ENCODE data around the gene PPP1R9A.

The PPP1R9A gene

DNA sequence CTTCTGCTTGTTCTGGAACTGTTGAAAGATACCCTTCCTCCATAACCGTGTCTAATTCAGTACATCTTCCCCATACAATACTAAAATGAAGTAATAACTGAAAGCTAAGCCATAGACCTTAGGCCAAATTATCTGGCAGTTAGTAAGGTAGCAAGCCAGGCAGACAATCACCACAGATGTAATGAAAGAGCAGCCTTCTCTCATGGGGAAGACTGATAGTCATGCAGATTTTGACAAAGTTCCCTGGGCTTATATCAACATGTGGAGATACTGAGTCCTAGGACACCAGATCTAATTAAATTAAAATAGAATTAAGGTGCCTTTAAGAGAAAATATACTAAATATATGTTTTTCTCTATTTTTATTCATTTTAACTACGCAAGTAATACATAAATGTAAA, 355.5 kb downstream of the PPP1R9A start:
- DNase-seq (ENCODE audit: low read depth, low spot score), result no peak

DNA sequence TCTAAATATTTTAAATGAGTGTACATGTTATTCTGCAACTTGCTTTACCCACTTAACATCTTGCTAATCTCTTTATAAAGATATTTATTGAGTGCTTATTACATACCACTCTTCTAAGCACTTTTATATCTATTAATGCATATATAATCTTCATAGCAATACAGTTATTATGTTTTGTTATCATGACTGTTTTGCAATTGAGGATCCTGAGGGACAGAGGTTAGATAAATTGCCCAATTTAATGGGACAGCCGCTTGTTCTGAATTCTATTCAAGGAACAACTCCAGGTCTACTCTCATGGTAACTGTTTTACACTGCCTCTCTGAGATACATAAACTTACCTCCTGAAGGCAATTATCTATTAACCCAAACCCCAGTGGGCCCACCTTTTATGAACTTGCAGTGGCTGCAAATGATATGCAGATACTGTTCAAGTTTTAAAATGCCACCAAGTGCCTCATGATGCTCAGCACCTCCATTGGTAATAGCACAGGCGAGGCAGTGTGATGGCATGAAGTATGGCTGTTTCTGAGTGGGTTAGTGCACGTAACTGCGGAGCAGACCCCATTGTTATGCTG, 356.5 kb downstream of the PPP1R9A start:
- DNase-seq (ENCODE audit: low read depth, low spot score), result no peak

DNA sequence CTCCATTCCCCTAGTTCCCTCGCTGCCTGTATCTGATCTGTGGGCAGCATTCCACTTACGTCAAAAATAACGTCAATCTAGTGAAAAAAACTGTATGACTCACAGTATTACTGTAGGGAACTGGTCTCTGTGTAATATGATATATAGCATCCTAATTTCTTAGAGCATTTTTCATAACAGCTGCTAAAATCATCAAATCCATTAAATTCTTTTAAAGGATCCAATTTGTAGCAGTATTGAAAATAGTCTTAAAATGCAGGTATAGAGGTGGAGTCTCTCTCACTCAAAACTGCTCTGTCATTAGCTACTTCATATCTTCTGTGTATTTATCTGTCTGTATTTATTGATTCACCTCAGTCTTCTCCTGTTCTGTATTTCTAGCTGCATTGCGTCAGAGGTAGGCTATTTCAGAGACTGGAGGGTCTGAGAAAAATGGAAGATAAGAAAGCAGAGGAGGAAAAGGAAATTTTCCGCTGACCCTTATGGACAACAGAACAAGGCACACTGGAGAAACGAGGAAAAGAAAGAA, 357.0 kb downstream of the PPP1R9A start:
- DNase-seq (ENCODE audit: low read depth, low spot score), result no peak

DNA sequence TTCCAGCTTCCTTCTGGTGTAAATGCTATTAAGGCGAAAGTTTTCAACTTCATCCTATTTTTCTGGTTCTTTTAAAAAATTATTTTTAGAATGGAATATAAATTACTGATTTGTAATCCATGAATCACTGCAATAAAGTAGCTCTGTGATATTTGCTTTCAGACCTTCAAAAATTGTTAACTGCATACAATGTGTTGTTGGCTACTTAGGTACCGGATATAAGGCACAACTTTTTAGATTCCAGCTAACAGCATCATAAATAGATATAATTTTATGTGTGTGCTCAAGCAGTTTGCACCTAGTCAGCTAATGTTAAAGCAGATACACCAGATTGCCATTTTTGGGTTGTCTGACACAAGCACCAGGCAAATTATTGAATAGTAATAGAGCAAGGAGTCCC, 358.2 kb downstream of the PPP1R9A start:
- no peak for DNase-seq (ENCODE audit: low read depth, low spot score)

DNA sequence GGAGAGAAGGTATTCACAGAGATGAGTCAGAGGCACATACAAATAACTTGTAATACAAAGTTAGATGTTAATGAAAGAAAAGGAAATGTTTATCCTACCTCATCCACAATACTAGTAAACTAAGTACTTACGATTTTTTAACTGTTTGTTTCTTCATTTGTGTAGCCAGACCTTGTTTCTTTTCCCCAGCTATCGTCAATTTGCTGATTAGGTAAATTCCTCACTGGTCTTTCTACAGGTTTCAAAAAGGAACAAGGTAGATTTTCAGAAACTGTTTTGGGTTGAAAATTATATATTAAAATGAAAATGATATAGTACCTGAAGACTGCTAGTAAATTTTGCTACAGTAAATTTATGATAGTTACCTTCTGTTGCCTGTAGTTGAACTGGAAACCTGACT, 360.4 kb downstream of the PPP1R9A start:
- DNase-seq (ENCODE audit: low read depth, low spot score), result no peak

DNA sequence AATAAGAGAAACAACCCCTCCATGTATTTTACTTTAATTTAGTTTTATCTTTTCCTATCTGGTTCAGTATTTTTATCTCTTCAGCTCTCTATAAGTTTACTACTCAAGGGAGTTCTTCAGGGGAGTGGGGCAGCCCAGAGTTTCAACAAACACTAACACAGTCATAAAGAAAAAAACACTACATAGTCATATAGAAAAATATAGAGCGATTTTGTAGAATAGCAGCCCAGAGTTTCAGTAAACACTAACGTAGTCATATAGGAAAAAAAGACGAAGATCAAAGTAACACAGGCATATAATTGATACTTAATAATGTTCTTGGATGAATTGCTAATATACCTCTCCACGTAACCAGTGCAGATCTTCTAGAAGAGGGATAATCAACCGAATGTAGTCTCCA, 362.2 kb downstream of the PPP1R9A start:
- no peak for DNase-seq (ENCODE audit: low read depth, low spot score)

DNA sequence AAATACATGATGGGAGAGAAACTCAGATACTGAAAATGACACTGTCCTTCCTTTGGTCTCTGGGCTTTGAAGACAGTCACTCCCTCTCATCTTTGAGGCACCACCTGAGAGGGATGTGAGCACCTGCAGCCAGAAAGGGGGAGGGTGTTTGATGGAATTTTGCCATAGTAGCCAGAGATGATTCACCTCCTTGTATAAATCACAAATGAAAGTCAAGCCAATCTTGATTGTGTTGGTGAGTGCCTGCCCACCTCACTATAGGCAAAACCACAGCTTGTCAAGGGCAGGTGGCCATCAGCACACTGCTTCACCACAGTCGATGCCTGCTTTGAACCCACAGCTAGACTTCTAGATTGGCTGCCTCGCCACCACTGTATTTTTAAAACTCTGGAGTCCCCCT, 368.7 kb downstream of the PPP1R9A start:
- DNase-seq (ENCODE audit: low read depth, low spot score), result no peak

DNA sequence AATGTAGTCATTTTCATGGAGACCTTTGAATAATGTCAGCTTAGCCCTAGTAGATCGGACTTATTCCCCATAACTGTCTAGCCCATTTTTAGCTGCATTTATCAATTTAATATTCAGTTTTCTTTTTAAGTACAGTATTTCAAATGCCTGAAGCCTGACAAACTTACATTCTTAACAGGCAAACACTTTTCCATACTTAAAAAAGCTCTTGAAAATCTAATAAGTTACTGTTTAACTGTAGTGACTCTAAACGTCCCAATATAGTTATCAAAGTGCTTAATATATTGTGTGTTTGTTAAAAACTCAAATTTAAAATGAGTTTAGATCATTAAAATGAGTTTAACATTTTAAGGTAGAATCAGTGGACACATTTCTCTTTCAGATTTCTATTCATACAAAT, 372.0 kb downstream of the PPP1R9A start:
- no peak for DNase-seq (ENCODE audit: low read depth, low spot score)

DNA sequence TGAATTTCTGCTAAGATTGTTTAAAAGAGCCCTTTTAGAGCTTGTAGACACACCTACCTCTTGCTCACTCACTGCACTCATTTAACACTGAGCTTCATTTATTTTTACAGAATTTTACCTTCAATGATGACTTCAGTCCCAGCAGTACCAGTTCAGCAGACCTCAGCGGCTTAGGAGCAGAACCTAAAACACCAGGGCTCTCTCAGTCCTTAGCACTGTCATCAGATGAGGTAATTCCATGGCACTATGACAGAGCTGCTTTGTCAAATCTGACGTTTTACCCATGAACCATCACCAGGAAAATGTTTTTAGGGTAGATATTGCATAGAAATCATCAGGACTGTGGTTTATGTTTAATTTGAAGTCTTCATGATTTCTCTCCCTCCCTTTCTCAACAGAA, 378.7 kb downstream of the PPP1R9A start:
- DNase-seq (ENCODE audit: low read depth, low spot score), result no peak

DNA sequence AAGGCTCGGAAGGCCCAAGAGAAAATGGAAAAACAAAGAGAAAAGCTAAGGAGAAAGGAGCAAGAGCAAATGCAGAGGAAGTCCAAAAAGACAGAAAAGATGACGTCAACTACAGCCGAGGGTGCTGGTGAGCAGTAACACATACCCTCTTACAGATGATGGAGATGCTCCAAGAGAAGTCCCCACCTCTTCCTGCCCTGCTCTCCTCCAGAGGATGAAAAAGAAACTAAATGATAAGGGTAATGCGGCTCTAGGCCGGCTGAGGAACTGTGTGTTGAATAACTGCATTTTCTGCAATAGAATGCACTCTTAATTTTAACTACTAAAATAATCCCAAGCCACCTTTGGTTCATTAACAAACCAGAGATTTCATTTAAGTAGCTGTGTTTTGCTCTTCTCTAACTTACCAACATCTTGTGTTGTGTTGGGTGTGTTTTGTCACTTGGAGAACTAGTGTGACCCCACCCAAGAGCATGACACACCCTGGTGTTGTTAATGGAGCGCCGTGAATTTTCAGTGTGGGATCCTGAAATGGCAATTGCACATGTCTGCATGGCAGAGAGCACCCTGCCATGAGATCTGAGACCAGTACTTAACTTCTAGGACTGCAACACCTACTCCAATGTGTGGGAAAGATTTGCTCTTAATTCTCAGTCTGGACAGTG, 382.9 kb downstream of the PPP1R9A start:
- DNase-seq (ENCODE audit: low read depth, low spot score), result no peak

DNA sequence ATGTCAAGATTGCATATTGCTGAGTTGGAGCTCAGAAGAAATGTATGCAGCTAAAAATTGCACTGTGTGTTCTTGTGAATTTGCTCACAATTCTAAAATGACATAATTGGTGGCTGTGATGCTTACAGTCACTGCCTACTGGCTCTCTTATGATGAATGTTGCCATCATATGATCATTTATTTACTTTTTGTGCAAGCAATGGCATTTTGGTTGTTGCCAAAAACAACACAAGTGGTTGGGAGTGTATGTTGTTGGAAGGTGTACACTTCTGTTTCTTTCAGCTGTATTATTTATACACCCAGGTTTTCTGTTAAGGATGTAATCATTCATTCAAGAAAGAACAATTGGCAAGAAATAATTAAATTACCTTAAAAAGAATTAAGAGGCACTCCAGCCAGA, 388.0 kb downstream of the PPP1R9A start:
- no peak for DNase-seq (ENCODE audit: low read depth, low spot score)

DNA sequence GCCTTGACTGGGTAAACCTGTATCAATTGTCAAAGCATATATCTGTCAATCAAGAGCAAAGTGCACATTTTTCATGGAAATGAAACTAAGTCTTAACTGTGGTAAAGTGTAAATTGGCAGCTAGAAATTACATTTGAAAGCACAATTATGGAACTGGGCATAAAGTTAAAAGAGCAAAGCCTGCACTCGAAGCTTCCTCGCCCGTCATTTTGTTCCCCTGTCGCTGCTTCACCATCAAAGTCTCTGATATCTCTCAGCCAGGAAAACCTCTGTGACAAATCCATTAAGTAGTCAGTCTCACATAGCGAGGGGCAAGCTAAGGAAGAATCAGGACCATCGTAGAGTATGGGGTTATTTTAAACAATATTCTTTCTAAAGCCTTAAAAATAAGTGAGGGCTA, 389.1 kb downstream of the PPP1R9A start:
- no peak for DNase-seq (ENCODE audit: low read depth, low spot score)

DNA sequence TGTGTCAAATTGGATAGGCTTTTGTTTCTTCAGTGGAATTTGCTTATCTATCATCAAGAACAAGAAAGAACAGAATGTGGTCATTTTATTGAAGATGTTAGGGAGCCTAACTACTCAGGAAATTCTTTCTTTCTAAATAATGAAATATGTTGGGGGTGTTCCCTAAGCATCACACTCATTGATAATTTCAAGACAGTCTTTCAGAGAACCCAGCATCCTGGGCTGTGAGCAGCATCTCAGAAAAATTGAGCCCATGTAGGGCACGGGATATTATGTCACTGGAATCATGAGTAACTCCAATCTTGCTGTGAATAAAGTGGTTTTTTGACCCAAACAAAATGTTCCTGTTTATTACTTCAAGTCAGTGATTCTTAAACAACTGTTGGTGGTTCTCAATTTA, 389.6 kb downstream of the PPP1R9A start:
- DNase-seq (ENCODE audit: low read depth, low spot score), result no peak

DNA sequence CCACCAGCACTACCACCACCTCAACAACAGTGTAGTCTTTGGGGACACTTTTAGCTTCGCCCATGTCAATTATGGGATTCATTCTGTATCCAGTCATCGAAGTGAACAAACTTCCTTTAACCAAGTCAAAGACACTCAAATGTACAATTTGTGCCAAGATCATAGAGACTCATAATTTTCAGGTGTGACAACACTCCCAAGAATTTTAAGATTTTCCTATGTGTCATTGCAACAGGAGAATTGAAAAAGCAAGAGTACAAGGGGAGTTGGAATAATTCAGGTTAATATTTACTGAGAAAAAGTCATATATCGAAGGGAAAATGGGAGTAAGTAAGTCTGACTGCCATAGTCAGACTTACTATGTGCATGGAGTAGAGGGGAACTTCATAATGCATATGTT, 390.7 kb downstream of the PPP1R9A start:
- no peak for DNase-seq (ENCODE audit: low read depth, low spot score)

DNA sequence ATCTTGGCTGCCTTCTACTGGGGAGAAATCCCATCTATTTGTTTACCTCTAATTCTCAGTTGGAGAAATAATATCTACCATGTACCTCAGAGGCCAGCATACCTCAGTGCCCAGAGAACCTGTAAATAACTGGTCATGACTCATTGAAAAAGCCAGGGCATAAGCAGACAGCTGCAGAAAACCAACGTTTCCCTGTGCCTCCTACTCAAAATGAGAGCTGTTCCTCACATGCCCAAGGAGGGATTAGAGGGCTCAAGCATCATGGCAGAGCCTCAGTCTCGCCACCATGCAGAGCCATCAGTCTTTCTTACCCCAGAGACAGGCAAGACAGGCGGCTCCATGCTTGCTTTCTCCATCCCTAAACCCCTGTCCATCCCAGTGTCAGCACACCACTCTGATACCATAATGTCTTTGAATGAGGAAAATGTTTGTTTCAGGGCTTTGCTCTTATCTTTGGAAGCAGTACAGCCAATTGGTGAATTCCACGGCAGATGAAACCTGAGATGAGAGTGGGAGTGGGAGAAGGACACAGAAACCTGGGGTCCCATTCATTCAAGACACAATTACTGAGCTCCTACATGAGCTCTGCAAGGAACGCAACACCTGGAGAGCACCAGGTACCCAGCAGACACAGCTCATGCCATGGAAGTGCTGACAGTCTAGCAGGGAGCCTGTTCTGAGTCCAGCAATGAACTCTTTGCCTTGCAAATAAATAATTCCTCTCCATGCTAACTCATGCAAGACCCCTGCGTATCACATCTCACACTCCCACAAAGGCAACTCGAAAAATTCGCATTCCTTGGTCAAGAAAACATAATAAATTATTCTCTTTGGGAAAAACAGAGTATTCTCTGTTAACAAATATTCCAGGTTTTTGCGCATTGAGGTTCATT, 395.9 kb downstream of the PPP1R9A start:
- DNase-seq (ENCODE audit: low read depth, low spot score), result no peak

DNA sequence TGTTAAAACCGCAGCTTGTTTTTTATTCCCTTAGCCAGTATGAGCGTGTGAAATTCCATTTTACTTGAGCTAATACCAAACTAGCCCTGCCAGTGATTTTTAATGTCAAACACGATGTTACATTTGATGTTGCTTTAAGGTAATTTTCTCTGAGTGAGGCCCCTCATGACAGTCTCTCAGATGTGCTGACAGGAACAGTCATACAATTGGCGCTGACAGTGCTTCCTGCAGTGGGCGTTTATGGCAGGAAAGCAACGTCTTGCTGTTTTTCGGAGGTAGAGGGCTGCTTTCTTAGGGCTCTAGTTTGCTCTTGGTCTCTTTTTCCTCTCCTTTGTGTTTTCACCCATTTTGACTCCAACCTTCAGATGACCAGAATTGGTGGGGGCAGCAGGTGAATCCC, 397.6 kb downstream of the PPP1R9A start:
- DNase-seq (ENCODE audit: low read depth, low spot score), result no peak

DNA sequence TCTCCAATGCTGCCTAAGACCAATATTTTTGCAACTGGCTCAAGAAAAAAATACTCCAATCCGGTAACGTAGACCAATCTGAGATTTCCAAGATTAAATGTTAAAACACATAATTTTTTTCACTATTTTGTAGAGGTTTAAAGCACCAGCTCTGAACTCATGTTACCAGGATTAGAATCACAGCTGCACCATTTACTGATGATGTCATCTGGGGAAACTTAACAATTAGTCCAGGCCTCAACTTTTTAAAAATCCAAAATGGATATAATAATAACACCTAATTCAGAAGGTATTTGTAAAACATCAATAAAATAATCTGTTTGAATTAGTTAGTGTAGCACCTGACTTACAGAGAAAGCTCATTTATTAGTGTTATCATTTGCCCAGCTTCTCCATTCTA, 402.6 kb downstream of the PPP1R9A start:
- no peak for DNase-seq (ENCODE audit: low read depth, low spot score)

DNA sequence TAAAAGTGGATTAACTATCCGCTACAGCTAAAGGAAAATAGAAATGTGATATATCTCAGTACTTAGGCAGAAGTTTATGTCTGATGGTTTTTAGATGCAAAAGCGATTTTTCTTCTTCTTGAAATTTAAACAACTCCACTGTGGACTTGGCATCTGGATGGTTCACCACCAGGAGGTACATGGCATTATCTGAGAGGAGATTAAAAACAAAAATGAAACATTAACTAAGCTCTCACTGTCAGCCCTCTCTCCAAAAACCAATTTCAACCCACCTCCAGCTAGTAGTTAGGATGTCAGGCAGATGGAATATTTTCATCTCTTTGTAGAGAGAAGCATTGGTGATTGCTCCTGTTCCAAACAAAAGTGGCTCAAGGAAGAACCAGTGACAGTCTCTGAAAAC, 404.0 kb downstream of the PPP1R9A start:
- no peak for DNase-seq (ENCODE audit: low read depth, low spot score)

DNA sequence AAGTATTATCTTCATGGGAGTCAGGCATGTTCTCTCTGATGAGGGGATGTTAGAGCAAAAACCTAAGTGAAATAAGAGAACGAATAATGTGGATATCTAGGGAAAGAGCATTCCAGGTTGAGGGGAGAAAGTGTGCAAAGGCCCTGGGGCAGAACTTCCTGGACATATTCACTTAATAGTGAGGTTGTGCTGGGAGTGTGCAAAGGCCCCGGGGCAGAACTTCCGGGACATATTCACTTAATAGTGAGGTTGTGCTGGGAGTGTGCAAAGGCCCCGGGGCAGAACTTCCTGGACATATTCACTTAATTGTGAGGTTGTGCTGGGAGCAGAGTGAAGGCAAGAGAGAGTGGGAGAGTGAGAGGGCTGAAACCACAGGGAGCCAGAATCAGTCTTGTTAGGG, 405.2 kb downstream of the PPP1R9A start:
- DNase-seq (ENCODE audit: low read depth, low spot score), result no peak

DNA sequence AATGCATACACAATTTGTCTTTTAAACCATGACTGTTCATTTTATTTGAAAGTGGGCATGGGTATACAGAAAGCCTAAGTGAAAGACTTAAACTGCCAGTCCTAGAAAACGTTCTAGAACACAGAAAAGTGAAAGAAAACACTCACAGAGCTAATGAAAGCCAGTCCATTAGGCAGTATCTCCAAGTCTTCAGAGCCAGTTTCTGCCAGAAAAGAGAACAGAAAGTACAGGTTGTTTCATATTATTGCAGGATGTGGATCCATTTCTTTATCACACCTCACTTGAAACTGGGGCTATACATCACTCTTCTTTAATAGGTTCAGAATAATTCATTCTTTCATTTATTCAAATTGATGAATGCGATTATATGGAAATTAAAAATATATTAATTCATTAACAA, 409.2 kb downstream of the PPP1R9A start:
- DNase-seq (ENCODE audit: low read depth, low spot score), result no peak

DNA sequence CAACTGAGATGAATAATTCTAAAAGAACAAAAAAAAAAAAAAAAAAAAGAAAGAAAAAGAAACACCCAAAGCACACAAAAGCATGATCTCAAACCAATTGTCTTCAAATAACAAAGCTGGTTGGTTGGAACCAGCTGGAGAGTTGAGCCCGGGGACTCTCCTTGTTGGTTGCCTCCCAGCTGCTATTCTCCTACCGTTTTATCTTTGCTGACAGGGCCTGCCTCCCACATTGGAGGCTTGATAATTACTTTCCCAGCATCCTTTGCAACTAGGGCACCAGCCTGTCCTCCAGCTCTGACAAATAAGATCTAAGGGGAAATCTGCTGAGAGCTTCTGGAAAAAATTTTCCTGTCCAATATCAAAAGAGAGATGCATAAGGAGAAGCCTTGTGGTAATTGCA, 410.2 kb downstream of the PPP1R9A start:
- no peak for DNase-seq (ENCODE audit: low read depth, low spot score)

DNA sequence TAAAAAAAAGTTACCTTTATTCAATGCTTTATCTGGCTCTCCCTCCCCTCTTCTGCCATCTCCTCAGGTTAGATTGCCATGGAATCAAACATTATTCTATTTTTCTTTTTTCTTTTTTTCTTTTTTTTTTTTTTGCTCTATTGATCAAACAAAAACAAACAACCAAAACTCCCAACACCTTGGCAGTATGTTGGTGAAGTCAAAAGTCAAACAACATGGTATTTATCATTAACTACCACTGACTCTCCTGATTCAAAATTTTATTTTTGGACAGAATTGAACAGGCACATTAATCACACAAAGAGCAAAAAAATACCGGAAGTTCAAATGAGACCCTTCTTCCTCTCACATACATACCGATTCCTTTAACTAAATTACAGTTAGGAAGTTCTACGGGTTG, 410.6 kb downstream of the PPP1R9A start:
- DNase-seq (ENCODE audit: low read depth, low spot score), result no peak

Data from activated CD4-positive, CD25-positive, alpha-beta regulatory T cell treated with anti-CD3 and anti-CD28 coated beads, Interleukin-2, amount 50 U/mL, for 16 hours (primary cell).